ENCODE results near the gene NUMA1. TPM values are rescaled to one million over a fixed set of nuclear protein-coding genes. Genes with fewer than 3 reads are reported as not detected.

NUMA1 gene
- total RNA-seq, 4 donors from 2014 or later, result 121 to 365 (median 225) TPM

DNA sequence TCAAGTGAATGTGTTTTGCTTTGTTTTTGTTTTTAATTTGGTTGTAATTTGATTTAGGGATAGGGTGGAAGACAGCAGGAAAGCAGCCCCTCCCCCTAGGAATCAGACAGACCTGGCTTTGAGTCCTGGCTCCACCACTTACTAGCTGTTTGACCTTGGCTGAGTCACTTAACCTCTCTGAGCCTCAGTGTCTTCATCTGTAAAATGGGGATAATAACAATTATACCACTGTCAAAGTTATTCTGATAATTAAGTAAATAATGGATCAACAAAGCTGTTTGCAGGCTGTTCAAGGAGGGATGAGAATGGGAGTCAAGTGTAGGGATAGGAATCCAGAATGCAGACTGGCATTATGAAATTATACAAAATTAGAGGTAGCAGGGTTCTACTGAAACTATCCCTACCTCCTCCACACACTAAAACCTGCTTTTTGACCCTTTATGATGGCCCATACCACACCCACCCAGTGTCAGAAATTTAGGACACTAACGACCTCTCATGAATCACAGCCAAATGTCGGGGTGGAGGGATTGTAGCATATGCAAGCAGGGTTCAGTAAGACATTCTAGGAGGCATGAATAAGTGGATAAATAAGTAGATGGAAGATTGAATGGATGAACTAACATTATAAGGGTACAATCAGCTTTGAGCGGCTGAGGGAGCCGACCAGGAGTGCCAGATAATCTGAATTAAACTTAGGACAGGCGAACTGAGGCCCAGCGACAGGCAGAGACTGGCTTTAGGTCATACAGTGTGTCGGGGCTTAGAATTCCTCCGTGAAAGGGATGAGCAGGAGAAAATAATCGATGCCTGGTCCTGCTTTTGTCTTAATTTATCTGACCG, 31.2 kb upstream of the NUMA1 start:
- TF ChIP-seq, protein P1, sequence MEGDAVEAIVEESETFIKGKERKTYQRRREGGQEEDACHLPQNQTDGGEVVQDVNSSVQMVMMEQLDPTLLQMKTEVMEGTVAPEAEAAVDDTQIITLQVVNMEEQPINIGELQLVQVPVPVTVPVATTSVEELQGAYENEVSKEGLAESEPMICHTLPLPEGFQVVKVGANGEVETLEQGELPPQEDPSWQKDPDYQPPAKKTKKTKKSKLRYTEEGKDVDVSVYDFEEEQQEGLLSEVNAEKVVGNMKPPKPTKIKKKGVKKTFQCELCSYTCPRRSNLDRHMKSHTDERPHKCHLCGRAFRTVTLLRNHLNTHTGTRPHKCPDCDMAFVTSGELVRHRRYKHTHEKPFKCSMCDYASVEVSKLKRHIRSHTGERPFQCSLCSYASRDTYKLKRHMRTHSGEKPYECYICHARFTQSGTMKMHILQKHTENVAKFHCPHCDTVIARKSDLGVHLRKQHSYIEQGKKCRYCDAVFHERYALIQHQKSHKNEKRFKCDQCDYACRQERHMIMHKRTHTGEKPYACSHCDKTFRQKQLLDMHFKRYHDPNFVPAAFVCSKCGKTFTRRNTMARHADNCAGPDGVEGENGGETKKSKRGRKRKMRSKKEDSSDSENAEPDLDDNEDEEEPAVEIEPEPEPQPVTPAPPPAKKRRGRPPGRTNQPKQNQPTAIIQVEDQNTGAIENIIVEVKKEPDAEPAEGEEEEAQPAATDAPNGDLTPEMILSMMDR (IDR thresholded peaks at IDR 0.05; ENCODE audit: low read depth), result no peak

DNA sequence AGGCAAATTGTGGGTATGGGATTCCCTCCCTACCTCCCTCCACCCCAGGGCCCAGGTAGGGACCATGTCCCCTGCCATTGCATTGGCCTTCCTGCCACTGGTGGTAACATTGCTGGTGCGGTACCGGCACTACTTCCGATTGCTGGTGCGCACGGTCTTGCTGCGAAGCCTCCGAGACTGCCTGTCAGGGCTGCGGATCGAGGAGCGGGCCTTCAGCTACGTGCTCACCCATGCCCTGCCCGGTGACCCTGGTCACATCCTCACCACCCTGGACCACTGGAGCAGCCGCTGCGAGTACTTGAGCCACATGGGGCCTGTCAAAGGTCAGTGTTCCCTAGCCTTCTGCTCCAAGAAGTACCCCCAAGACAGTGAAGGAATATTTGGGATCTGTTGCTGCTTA, 25.5 kb upstream of the NUMA1 start, which contains the start of gene TOMT:
Gene TOMT (plus strand): TSS at position 37 of the 400 bp plus-strand sequence. CDS start 28 bp downstream, at position 65.
- TF ChIP-seq, protein P1 (IDR thresholded peaks at IDR 0.05; ENCODE audit: low read depth), result no peak

DNA sequence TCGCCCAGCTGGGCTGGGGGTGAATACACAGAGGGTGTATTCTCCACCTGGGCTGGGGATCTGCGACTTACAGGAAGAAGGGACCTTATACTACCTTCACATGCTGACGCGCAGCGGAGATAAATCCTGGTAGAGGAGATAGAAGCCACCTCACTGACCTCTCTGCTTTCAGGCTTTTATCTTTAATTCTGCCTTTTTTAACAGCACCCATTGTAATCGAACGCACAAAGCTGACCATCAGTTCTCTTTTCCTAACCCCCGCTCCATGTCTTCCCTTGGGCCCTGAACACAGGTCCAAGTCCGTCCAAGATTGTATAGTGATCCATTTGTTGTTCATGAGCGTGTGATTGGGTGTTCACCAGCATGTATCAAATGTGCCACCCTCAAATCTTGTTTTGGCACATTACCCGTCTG, 23.4 kb upstream of the NUMA1 start:
- TF ChIP-seq, protein P1 (IDR thresholded peaks at IDR 0.05; ENCODE audit: low read depth), result no peak

DNA sequence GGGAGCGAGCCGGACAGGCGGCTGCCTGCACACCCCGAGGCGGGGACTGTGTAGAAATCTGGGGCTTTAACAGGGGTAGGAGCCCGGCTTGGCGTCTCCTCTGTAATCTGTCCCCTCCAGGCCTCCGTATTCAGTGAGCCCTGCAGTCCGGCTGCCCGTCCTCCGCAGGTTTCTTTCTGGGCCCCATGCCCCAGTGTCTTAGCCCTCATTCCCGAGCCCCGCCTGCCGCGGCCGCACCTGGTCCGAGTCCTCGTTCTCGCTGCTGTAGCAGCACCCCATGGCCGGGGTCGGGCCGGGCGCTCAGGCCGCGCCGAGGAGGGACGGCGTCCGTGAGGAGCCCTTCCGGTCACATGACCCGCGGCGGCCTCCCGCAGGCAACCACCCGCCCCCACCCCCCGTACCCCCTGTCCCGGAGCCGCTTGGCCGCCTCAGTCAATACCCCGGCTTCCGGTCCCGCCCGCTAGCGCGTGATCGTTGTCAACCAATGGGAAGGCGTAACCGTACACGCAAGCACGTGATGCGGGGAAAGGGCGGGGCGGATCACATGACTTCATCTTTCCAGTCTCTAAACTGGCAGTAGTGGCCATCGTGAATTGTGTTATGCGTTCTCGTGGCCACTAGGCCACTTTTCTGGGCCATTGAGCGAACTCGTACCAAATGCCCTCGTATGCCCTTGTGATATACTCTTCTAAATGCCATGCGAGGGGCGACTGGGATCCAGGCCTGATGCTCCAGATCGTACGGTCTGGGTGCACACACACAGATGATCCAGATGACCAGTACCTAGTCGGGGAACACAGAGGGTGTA, 22.8 kb upstream of the NUMA1 start, which contains the start of gene LAMTOR1:
Gene LAMTOR1 (minus strand): TSS at position 352 of the 808 bp plus-strand sequence. CDS start 73 bp downstream, at position 279.
- TF ChIP-seq, protein P1 (IDR thresholded peaks at IDR 0.05; ENCODE audit: low read depth), result no peak

DNA sequence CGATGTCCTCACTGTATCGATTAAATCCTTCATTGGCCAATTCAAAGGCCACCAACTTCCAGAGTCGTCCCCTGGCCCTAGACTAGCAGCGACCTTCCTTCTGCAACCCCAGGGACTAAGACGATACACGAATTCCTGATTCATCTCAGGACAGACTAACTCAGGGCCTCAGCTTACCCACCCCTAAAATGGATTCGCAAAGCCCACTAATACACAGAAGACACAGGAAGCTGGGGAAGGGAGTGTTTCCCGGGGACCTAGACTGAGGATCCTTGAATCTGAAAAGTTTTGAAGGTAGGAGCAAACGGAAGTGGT, 22.2 kb upstream of the NUMA1 start:
- TF ChIP-seq, protein P1 (IDR thresholded peaks at IDR 0.05; ENCODE audit: low read depth), result no peak

DNA sequence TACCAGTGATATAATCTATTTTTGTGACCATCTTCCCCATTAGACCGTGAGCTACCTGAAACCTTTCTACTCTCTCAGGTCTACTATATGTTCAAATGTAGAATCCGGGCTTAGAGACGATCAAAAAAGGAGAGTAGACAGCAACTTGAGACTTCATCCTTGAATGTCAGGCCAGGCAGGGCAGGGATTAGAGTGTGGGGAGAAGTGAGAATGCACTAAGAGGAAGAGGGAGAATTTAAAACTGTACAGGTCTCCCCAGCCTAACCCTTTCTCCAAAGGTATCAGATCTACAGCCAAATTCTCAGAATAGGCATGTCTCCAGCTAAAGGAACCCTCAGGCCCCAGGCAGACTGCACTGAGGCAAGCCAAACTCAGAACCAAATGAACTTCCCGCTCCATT, 21.8 kb upstream of the NUMA1 start:
- TF ChIP-seq, protein P1 (IDR thresholded peaks at IDR 0.05; ENCODE audit: low read depth), result no peak

DNA sequence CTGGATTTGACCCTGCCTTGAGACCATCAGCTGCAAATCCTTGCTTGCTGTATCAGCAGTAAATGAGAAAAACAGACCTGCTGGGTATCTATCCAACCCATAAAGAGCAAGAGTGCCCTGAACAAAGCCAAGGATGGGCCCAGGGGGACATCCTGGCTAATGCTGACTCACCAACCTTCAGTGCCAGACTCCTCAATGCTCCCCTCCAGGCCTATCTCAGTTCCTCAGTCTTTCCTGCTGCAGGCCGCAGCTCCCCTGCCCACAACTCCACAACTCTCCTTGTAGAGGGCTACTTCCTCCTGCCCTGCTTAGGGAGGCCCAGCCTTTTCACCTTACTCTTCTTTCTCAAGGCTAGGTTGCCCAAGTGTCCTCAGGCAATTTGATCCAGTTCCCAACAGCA, 20.1 kb upstream of the NUMA1 start:
- TF ChIP-seq, protein P1 (IDR thresholded peaks at IDR 0.05; ENCODE audit: low read depth), result no peak

Data from subcutaneous adipose tissue (tissue), 4 donors.